ENCODE measurements around the gene PRKCH.

The PRKCH gene

DNA sequence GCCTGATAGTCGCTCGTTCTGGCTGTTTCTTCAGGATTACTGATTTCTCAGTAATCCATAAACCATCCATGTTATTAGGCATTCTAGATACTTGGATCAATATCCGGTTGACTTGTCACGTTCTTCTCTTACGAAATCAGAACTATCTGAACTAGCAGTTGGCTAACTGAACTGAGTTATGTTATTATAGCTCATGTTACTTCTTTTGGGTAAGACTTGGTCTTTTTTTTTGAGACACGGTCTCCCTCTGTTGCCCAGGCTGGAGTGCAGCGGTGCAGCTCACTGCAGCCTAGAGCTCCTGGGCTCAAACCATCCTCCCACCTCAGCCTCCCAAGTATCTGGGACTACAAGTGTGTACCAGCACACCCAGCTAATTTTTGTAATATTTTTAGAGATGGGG is 178.6 kb downstream of the PRKCH start:
- no peak for DNase-seq

- DNase-seq = no peak
Observed at GRCh38 chr14:61501714-61502458, 180.5 kb downstream of the PRKCH start.

DNA sequence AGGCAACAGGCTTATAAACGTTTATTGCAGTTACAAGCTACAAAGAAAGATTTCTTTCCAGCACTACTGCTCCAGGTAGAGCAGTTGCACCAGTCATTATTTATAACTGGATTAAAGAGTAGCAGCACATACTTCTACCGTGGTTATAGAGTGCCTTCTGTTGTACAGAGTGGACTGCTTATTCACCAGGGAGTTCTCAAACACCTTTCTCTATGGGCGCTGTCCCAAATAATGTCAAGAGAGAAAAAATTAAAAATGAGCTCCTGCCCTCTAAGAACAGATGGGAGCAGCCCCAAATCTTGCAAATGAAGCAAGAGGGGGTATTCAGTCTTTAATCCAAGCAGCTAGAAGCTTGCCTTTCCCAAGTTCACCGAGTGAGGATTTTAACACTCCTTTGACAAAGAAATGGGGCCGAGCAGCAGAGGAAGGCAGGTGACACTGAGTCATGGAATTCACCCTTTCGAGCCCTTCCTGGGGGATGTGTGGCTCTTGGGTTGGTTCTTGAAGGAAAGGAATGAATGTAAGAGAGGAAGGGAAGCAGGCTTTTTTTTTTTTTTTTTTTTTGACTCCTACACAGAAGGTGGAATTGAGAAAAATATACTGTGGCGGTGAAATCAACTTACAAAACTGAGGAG is 181.2 kb downstream of the PRKCH start:
- DNase-seq = peak; percentile 14

DNA sequence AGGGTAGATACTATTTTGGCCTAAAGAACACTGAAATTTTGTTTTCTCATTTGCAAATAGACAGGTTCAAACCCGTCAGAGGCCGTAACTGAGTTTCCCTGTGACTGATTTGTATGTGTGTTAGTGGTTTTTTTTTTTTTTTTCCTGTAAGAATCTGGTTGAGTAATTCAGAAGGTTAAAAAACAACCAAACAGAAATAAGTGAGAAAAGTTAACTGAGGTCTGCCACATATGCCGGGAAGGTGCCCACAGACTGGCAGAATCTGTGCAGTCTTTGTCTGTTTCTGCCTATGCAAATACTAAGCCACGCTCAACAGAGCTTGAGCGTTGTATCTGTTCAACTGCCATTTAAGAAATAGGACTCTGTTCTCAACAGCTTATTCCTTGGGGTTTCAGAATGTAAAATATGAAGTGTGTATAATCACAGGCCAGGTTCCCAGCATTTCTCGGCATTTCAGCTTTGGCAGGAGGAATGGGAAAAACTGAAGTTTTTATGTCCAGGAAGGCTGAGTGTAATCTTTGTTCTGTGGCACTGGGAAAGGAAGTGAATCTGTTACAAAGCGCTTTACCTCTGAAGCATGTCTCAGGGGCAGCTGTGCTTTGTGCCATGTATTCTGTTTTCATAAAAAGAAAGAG is 181.9 kb downstream of the PRKCH start:
- DNase-seq = peak; percentile 66

GRCh38 chr14:61504901-61505300 is 183.5 kb downstream of the PRKCH start:
- DNase-seq = no peak

DNA sequence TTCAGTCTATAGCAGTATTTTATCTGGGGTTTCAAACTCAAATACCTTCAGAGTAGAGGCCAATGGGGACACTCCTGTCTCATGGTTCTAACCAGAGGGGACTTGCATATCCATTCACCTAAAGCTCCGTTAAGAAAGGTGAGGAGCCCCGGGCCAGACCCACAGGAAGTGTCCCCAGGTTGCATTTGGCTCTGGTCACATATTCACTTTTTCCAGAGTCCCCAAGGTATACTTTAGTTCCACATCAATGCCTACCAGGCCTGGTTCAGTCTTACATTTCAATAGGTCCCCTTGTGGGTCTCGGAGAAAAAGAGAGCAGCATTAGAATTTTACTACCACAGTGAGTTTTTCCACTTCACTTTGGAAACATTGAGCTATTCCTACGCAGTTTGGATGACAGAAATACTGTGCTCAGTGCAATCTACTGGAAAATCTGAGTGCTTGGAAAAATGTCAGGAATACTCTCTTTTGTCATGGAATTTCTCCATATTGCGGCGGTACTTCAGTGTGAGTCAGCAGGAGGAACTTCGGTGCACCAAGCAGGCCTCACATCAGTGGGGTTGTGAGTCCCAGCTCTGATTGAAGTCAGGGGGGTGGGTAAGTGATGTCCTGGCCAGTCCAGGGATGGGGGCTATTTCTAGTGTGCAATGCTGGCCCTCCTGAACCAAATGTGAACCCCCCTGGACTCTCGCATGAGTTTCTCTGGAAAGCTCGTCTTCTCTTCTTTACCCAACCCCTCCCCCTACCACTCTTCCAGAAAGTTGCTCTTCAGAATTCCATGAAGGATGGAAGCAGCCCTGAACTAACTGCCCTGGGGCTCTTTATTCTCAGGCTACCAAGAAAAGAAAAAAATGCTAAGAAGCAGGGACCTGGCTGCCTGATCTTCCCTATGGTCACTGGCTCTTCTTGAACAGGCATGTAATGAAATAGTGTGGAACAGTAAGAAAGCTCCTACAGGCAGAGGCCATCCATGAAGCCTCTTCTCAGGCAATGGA is 184.7 kb downstream of the PRKCH start:
- no peak for DNase-seq

DNA sequence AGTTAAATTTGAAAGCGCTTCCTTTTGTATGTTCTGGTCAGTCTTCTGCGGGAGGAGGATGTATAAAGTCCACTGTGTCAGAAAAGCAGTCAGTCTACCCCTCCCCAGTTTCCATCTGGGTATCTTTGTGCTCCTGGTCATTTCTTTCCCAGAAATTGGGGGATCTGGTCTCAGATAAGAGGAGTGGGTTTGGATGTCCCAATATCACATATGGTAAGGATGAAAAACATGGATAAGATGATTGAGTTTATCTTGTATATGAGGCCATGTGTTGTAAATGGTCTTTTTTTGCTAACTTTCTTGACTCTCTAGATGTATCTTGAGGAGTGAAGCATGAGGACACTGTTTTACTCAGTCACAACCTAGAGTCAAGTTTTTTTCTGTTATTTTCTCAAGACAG is 187.1 kb downstream of the PRKCH start:
- no peak for DNase-seq

DNA sequence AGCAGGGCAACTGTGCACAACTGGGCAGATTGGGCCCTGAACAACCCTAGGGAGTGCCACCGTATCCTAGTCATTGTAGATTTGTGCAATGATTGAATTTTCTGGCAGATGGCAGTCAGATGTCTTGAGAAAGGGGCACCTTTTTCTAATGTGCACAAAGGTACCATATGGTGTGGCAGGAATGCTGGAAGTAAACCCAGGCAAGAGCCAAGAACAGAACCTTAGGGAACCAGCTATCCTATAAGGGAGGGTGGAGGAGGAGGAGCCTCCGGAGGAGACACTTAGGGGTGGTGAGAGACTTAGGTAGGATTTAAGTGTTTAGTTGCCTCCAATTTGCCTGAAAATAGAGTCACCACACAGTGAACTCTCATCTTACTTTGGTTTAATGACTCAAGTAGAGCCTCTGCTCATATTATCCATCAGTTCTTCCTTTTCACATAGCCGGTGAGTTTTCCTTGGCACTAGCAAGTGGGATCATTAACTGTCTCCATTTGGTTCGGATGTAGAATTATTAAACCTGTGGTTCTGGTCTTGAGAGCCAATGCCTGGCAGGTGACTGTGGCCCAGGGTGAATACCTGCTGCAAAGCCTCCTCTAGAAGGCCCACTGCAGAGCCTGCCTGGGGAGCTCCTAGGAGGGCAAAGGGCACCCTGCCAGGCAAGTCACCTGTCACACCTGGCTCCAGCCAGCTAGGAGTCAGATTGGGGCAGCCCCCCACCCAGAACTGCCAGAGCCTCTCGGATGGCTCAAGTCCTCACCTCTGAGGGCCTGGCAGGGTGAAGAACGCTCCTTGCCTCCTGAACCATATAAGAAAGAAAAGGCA is 189.6 kb downstream of the PRKCH start:
- DNase-seq = no peak

- DNase-seq = peak; percentile 66
Observed at GRCh38 chr14:61511558-61511948, 190.2 kb downstream of the PRKCH start.

DNA sequence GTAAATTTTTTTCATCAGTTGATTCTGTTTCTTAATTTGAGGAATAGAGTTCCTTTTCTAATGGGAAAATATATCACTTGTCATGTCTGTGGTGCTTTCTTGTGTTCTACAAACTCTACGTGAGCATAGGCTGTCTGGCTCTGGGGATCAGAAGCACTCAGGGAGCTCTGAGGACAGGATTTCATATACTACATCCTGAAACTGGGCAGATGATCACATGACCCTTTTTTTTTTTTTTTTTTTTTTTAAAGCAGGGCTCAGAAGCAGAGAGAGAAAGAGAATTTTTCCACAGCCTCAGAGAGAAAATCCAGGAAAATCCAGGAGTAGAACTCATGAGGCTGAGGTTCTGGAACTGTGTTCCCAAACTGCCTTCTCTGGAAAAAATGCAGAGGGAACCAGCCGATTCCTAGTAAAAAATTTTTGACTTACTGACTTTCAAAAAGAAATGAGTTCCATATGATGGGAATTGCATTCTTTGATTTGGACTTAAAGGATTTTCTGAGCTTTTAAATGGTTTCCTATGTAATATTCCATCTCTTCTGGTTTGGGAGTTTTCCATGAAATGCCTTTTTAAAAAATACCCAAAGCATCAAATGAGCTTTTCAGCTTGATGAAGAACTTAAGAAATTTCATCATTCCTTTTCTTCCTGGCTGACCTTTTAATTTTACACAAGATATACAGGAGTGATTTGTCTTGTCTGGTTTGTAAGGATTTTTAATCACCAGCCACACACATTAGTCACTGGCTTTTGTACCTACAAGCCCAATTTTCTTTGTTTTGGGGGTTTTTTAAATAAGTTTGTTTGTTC is 190.9 kb downstream of the PRKCH start:
- no peak for DNase-seq

DNA sequence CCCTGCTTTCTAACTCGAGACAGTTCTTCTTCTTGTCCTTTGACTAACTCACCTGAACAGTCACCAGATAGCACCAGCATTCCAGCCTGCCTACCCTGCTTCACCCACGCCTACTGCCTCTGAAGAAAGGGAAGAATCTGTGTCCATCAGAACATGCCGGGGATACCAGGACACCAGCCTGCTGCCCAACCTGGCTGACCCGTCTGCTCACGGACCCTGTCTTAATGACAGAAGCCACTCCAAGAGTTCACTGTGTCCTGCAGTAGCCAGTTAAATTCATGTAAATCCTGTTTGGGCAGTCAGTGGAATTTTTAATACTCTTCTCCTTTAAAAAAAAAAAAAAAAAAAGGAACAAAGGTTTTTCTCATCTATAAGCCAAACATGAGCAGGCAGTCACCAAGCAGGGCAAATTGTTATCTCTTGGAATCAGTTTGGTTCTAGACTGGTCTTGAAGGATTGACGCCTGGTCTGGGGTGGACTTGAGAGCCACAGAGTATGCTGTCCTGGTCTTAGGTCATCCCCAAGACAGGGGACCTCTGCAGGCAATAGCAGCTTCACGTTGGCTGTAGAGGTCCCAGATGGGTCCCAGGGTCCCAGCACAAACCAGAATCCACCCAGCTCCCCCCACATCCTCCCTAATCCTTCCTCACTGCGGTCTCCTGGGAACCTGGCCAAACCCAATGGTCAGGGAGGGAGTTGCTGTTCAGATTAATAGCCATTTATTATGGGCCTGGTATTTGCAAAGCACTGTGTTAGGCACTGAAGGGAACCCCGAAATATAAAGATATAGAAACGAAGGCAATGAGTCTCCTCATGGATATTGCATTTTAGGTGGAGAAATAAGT is 192.8 kb downstream of the PRKCH start:
- DNase-seq = no peak

- no peak for DNase-seq
Observed at GRCh38 chr14:61514927-61515326, 193.5 kb downstream of the PRKCH start.

DNA sequence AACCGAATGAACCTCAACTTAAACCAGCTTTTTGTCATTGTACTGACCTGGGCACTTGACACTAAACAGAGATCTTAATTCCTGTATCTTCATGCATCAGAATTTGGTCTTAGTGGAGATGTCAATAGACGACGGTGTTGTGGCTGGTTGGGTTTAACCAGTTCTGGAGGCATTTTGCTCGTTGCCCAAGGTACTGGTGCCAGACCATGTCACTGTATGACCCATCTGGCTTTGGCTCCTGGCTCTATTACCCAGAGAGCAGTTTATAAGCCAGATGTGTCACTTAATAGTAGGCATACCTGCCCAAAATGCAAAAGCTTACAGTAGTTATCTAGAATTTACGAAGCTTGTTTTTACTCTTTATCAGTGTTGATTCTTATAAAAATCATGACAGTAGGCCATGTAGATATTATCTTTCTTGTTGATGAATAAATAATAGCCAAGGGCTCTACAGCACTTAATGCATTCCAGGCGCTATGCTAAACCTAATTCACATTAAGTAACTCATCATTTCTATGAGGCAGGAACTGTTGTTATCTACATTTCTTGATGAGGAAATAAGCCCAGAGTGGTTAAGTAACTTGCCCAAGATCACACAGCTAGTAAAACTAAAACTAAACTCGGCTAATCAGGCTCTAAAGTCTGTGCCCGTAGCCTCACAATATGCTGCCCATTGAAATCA is 194.2 kb downstream of the PRKCH start:
- no peak for DNase-seq

GRCh38 chr14:61516118-61516743 is 194.9 kb downstream of the PRKCH start:
- DNase-seq = no peak

GRCh38 chr14:61516964-61517653 is 195.7 kb downstream of the PRKCH start:
- DNase-seq = no peak

GRCh38 chr14:61517911-61518384 is 196.6 kb downstream of the PRKCH start:
- DNase-seq = no peak

- DNase-seq = no peak
Observed at GRCh38 chr14:61518403-61518802, 197.0 kb downstream of the PRKCH start.

- DNase-seq = no peak
Observed at GRCh38 chr14:61519106-61519505, 197.7 kb downstream of the PRKCH start.

Measured in stimulated activated naive CD4-positive, alpha-beta T cell treated with Interleukin-2 at 50 U/mL for 16 hours (primary cell).